Liver (tissue), 3 donors: ENCODE results near the gene ABCC9.

Experiments
- FOXA1 ChIP-seq: IDR thresholded peaks from 2 replicates; pipeline ENCODE4 v1.6.1; 2016; ENCODE audit warnings: antibody characterized with exemption
- FOXA2 ChIP-seq: IDR thresholded peaks from 2 replicates; pipeline ENCODE4 v1.6.1; 2016; ENCODE audit warnings: antibody characterized with exemption
- GABPA ChIP-seq, 2 donors: IDR thresholded peaks in 1 of 2; conservative IDR thresholded peaks in 1 of 2; 2 replicates each; pipeline ENCODE4 v1.6.1; 2016; ENCODE audit warnings: antibody characterized with exemption in 2 of 2, mild to moderate bottlenecking in 1 of 2, moderate library complexity in 1 of 2
- JUND ChIP-seq, 2 donors: IDR thresholded peaks; 2 replicates each; pipeline ENCODE4 v1.6.1; 2016; ENCODE audit warnings: antibody characterized with exemption in 2 of 2
- MAX ChIP-seq: IDR thresholded peaks from 2 replicates; pipeline ENCODE4 v1.6.1; 2016; ENCODE audit warnings: antibody characterized with exemption
- RAD21 ChIP-seq, 2 donors: IDR thresholded peaks; 2 replicates each; pipeline ENCODE4 v1.6.1; 2016; ENCODE audit warnings: antibody characterized with exemption in 2 of 2, mild to moderate bottlenecking in 2 of 2
- REST ChIP-seq: IDR thresholded peaks from 2 replicates; pipeline ENCODE4 v1.6.1; 2016; ENCODE audit warnings: antibody characterized with exemption, mild to moderate bottlenecking
- RXRA ChIP-seq, 2 donors: IDR thresholded peaks; 2 replicates each; pipeline ENCODE4 v1.6.1; 2017 to 2018; ENCODE audit warnings: antibody characterized with exemption in 2 of 2, mild to moderate bottlenecking in 1 of 2
- SP1 ChIP-seq: IDR thresholded peaks from 2 replicates; pipeline ENCODE4 v1.6.1; 2018; ENCODE audit warnings: antibody characterized with exemption, mild to moderate bottlenecking
- TAF1 ChIP-seq: conservative IDR thresholded peaks from 2 replicates; pipeline ENCODE4 v1.6.1; 2016; ENCODE audit warnings: antibody characterized with exemption, mild to moderate bottlenecking
- ZBTB33 ChIP-seq: IDR thresholded peaks from 2 replicates; pipeline ENCODE4 v1.6.1; 2016; ENCODE audit warnings: antibody characterized with exemption
- TF ChIP-seq, protein P1 (sequence below): fragments of 150-350 bp; IDR thresholded peaks from 2 replicates; pipeline ENCODE4 v1.5.1; 2017; ENCODE audit warnings: improper control_type of control experiment, low read depth, low read length; ENCODE audit not compliant: missing input control
- donor health status: healthy.
- donor health status: healthy.

DNA sequence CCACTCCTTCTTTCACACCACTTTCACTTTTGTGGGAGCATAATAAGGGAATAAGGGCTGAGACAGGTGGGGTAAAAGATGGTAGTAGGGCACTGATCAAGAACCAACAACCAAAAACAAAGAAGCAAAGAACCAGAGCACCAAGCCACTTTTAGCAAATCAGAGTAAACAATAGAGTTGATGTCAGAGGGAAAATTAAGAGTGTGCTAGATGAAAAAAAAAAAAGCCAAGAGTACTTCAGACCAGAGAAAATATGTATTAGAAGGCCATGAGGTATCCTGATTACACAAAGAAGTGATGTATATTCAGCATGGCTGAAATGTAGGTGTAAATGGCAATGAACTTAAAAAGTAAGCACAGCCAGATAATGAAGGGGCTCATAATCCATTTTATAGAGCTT is 75.4 kb downstream of the ABCC9 start:
- TF ChIP-seq, protein P1, sequence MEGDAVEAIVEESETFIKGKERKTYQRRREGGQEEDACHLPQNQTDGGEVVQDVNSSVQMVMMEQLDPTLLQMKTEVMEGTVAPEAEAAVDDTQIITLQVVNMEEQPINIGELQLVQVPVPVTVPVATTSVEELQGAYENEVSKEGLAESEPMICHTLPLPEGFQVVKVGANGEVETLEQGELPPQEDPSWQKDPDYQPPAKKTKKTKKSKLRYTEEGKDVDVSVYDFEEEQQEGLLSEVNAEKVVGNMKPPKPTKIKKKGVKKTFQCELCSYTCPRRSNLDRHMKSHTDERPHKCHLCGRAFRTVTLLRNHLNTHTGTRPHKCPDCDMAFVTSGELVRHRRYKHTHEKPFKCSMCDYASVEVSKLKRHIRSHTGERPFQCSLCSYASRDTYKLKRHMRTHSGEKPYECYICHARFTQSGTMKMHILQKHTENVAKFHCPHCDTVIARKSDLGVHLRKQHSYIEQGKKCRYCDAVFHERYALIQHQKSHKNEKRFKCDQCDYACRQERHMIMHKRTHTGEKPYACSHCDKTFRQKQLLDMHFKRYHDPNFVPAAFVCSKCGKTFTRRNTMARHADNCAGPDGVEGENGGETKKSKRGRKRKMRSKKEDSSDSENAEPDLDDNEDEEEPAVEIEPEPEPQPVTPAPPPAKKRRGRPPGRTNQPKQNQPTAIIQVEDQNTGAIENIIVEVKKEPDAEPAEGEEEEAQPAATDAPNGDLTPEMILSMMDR: no peak
- no peak for TF ChIP-seq GABPA (IDR thresholded peaks at IDR 0.05 in 1 of 2, conservative IDR thresholded peaks at IDR 0.05 in 1 of 2)
- no peak for TF ChIP-seq MAX
- no peak for TF ChIP-seq SP1
- TF ChIP-seq TAF1: no peak
- TF ChIP-seq FOXA1: no peak
- no peak for TF ChIP-seq RAD21 (IDR thresholded peaks at IDR 0.05)
- TF ChIP-seq REST: no peak
- no peak for TF ChIP-seq JUND (IDR thresholded peaks at IDR 0.05)
- no peak for TF ChIP-seq RXRA (IDR thresholded peaks at IDR 0.05)
- no peak for TF ChIP-seq ZBTB33
- no peak for TF ChIP-seq FOXA2
